ENCODE data around the gene AHSG.

Gene AHSG

DNA sequence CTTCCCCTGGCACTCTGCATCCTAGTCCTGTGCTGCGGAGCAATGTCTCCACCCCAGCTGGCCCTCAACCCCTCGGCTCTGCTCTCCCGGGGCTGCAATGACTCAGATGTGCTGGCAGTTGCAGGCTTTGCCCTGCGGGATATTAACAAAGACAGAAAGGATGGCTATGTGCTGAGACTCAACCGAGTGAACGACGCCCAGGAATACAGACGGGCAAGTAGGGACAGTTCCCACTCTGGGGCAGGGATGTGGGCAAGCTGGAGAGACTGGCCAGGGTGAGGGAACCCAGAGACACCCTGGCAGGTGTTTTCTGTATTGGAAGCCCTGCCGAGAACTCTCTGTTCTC is 27.6 kb downstream of the AHSG start:
- Histone ChIP-seq H3K4me1 (ENCODE audit: control insufficient read depth in 2 of 2, insufficient read depth in 2 of 2, low read length in 2 of 2) (peaks cover 6 to 13% of the 10 kb centered on the region in 2 donors), H3K27ac (ENCODE audit: low read depth in 2 of 2, low read length in 2 of 2) (no peak overlapping the region), H3K4me3 (ENCODE audit: low read length in 2 of 2) (no peak overlapping the region), H3K9ac (ENCODE audit: low read depth in 1 of 2, low read length in 2 of 2) (no peak overlapping the region), H3K27me3 (ENCODE audit: control insufficient read depth in 2 of 2, insufficient read depth in 2 of 2, low read length in 2 of 2) (peaks cover 0 to 3% of the 10 kb centered on the region in 2 donors), H3K9me3 (ENCODE audit: control insufficient read depth in 2 of 2, low read length in 2 of 2) (no peaks in the 10 kb centered on the region), H3K36me3 (ENCODE audit: control insufficient read depth in 2 of 2, insufficient read depth in 2 of 2, low read length in 2 of 2) (no peaks in the 10 kb centered on the region)

DNA sequence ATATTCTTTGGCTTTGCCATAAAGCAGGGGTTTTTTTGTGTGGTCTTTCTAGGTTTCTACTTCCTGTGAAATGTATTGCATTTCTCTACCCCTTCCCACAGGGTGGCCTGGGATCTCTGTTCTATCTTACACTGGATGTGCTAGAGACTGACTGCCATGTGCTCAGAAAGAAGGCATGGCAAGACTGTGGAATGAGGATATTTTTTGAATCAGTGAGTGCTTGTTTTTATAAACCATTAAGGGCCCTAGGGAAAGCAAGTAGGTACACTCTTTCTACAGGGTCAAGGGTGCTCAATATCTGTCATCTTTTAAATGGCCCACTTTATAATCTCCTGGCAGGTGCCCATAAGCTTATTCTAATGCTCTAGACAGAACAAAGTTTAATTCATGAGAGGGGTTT is 28.1 kb downstream of the AHSG start:
- H3K27ac ChIP-seq (ENCODE audit: low read depth in 2 of 2, low read length in 2 of 2): no peak overlapping the region
- no peaks in the 10 kb centered on the region for H3K9me3 ChIP-seq (ENCODE audit: control insufficient read depth in 2 of 2, low read length in 2 of 2)
- peaks cover 0 to 3% of the 10 kb centered on the region in 2 donors for H3K27me3 ChIP-seq (ENCODE audit: control insufficient read depth in 2 of 2, insufficient read depth in 2 of 2, low read length in 2 of 2)
- peaks cover 6 to 8% of the 10 kb centered on the region in 2 donors for H3K4me1 ChIP-seq (ENCODE audit: control insufficient read depth in 2 of 2, insufficient read depth in 2 of 2, low read length in 2 of 2)
- H3K9ac ChIP-seq (ENCODE audit: low read depth in 1 of 2, low read length in 2 of 2): no peak overlapping the region
- H3K36me3 ChIP-seq (ENCODE audit: control insufficient read depth in 2 of 2, insufficient read depth in 2 of 2, low read length in 2 of 2): no peaks in the 10 kb centered on the region
- no peak overlapping the region for H3K4me3 ChIP-seq (ENCODE audit: low read length in 2 of 2)

GRCh38 chr3:186642014-186642413 is 29.2 kb downstream of the AHSG start:
- Histone ChIP-seq H3K27me3 (ENCODE audit: control insufficient read depth in 2 of 2, insufficient read depth in 2 of 2, low read length in 2 of 2) (peaks cover 0 to 3% of the 10 kb centered on the region in 2 donors), H3K9ac (ENCODE audit: low read depth in 1 of 2, low read length in 2 of 2) (no peak overlapping the region), H3K9me3 (ENCODE audit: control insufficient read depth in 2 of 2, low read length in 2 of 2) (no peaks in the 10 kb centered on the region), H3K4me3 (ENCODE audit: low read length in 2 of 2) (no peak overlapping the region), H3K4me1 (ENCODE audit: control insufficient read depth in 2 of 2, insufficient read depth in 2 of 2, low read length in 2 of 2) (peaks cover 4 to 6% of the 10 kb centered on the region in 2 donors), H3K36me3 (ENCODE audit: control insufficient read depth in 2 of 2, insufficient read depth in 2 of 2, low read length in 2 of 2) (no peaks in the 10 kb centered on the region), H3K27ac (ENCODE audit: low read depth in 2 of 2, low read length in 2 of 2) (no peak overlapping the region)

- Histone ChIP-seq H3K4me1 (ENCODE audit: control insufficient read depth in 2 of 2, insufficient read depth in 2 of 2, low read length in 2 of 2) (no peaks in the 10 kb centered on the region), H3K27ac (ENCODE audit: low read depth in 2 of 2, low read length in 2 of 2) (no peak overlapping the region), H3K4me3 (ENCODE audit: low read length in 2 of 2) (no peak overlapping the region), H3K9me3 (ENCODE audit: control insufficient read depth in 2 of 2, low read length in 2 of 2) (no peaks in the 10 kb centered on the region), H3K9ac (ENCODE audit: low read depth in 1 of 2, low read length in 2 of 2) (no peak overlapping the region), H3K27me3 (ENCODE audit: control insufficient read depth in 2 of 2, insufficient read depth in 2 of 2, low read length in 2 of 2) (peaks cover 0 to 3% of the 10 kb centered on the region in 2 donors), H3K36me3 (ENCODE audit: control insufficient read depth in 2 of 2, insufficient read depth in 2 of 2, low read length in 2 of 2) (no peaks in the 10 kb centered on the region)
These were observed 30.6 kb downstream of the AHSG start for GRCh38 chr3:186643493-186643892.

GRCh38 chr3:186644683-186645082 is 31.8 kb downstream of the AHSG start:
- Histone ChIP-seq H3K36me3 (ENCODE audit: control insufficient read depth in 2 of 2, insufficient read depth in 2 of 2, low read length in 2 of 2) (no peaks in the 10 kb centered on the region), H3K27ac (ENCODE audit: low read depth in 2 of 2, low read length in 2 of 2) (no peak overlapping the region), H3K4me1 (ENCODE audit: control insufficient read depth in 2 of 2, insufficient read depth in 2 of 2, low read length in 2 of 2) (no peaks in the 10 kb centered on the region), H3K9ac (ENCODE audit: low read depth in 1 of 2, low read length in 2 of 2) (no peak overlapping the region), H3K4me3 (ENCODE audit: low read length in 2 of 2) (no peak overlapping the region), H3K27me3 (ENCODE audit: control insufficient read depth in 2 of 2, insufficient read depth in 2 of 2, low read length in 2 of 2) (peaks cover 0 to 3% of the 10 kb centered on the region in 2 donors), H3K9me3 (ENCODE audit: control insufficient read depth in 2 of 2, low read length in 2 of 2) (no peaks in the 10 kb centered on the region)

GRCh38 chr3:186646106-186646505 is 33.2 kb downstream of the AHSG start:
- no peaks in the 10 kb centered on the region for H3K36me3 ChIP-seq (ENCODE audit: control insufficient read depth in 2 of 2, insufficient read depth in 2 of 2, low read length in 2 of 2)
- H3K4me1 ChIP-seq (ENCODE audit: control insufficient read depth in 2 of 2, insufficient read depth in 2 of 2, low read length in 2 of 2): no peaks in the 10 kb centered on the region
- H3K4me3 ChIP-seq (ENCODE audit: low read length in 2 of 2): no peak overlapping the region
- no peaks in the 10 kb centered on the region for H3K9me3 ChIP-seq (ENCODE audit: control insufficient read depth in 2 of 2, low read length in 2 of 2)
- H3K27me3 ChIP-seq (ENCODE audit: control insufficient read depth in 2 of 2, insufficient read depth in 2 of 2, low read length in 2 of 2): peaks cover 0 to 4% of the 10 kb centered on the region in 2 donors
- H3K27ac ChIP-seq (ENCODE audit: low read depth in 2 of 2, low read length in 2 of 2): no peak overlapping the region
- H3K9ac ChIP-seq (ENCODE audit: low read depth in 1 of 2, low read length in 2 of 2): no peak overlapping the region

GRCh38 chr3:186646841-186647240 is 34.0 kb downstream of the AHSG start:
- Histone ChIP-seq H3K4me1 (ENCODE audit: control insufficient read depth in 2 of 2, insufficient read depth in 2 of 2, low read length in 2 of 2) (no peaks in the 10 kb centered on the region), H3K4me3 (ENCODE audit: low read length in 2 of 2) (no peak overlapping the region), H3K27ac (ENCODE audit: low read depth in 2 of 2, low read length in 2 of 2) (no peak overlapping the region), H3K27me3 (ENCODE audit: control insufficient read depth in 2 of 2, insufficient read depth in 2 of 2, low read length in 2 of 2) (peaks cover 0 to 4% of the 10 kb centered on the region in 2 donors), H3K9me3 (ENCODE audit: control insufficient read depth in 2 of 2, low read length in 2 of 2) (no peaks in the 10 kb centered on the region), H3K36me3 (ENCODE audit: control insufficient read depth in 2 of 2, insufficient read depth in 2 of 2, low read length in 2 of 2) (no peaks in the 10 kb centered on the region), H3K9ac (ENCODE audit: low read depth in 1 of 2, low read length in 2 of 2) (no peak overlapping the region)

DNA sequence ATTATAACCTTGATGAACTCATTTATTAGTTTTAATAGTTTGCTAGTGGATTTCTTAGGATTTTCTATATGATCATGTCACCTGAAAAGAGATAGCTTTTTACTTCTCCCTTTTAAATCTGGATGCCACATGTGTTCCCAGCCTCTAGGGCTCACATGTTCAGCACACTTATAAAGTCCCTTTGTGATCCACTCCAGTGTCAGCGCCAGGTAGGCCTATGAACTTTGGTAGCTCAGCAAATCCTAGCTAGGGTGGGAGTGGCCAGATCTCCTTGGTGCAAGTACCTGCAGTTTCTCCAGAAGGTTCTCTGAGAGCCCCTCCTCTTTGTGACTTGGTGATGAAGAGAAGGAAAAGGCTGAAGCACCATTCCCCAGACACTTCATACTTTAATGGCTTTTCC is 36.0 kb downstream of the AHSG start:
- Histone ChIP-seq H3K27ac (ENCODE audit: low read depth in 2 of 2, low read length in 2 of 2) (no peak overlapping the region), H3K9me3 (ENCODE audit: control insufficient read depth in 2 of 2, low read length in 2 of 2) (no peaks in the 10 kb centered on the region), H3K4me3 (ENCODE audit: low read length in 2 of 2) (no peak overlapping the region), H3K9ac (ENCODE audit: low read depth in 1 of 2, low read length in 2 of 2) (no peak overlapping the region), H3K27me3 (ENCODE audit: control insufficient read depth in 2 of 2, insufficient read depth in 2 of 2, low read length in 2 of 2) (peaks cover 0 to 4% of the 10 kb centered on the region in 2 donors), H3K4me1 (ENCODE audit: control insufficient read depth in 2 of 2, insufficient read depth in 2 of 2, low read length in 2 of 2) (no peaks in the 10 kb centered on the region), H3K36me3 (ENCODE audit: control insufficient read depth in 2 of 2, insufficient read depth in 2 of 2, low read length in 2 of 2) (no peaks in the 10 kb centered on the region)

- Histone ChIP-seq H3K9ac (ENCODE audit: low read depth in 1 of 2, low read length in 2 of 2) (no peak overlapping the region), H3K27me3 (ENCODE audit: control insufficient read depth in 2 of 2, insufficient read depth in 2 of 2, low read length in 2 of 2) (peaks cover 0 to 2% of the 10 kb centered on the region in 2 donors), H3K4me3 (ENCODE audit: low read length in 2 of 2) (no peak overlapping the region), H3K27ac (ENCODE audit: low read depth in 2 of 2, low read length in 2 of 2) (no peak overlapping the region), H3K4me1 (ENCODE audit: control insufficient read depth in 2 of 2, insufficient read depth in 2 of 2, low read length in 2 of 2) (no peaks in the 10 kb centered on the region), H3K9me3 (ENCODE audit: control insufficient read depth in 2 of 2, low read length in 2 of 2) (no peaks in the 10 kb centered on the region), H3K36me3 (ENCODE audit: control insufficient read depth in 2 of 2, insufficient read depth in 2 of 2, low read length in 2 of 2) (no peaks in the 10 kb centered on the region)
These were observed 38.9 kb downstream of the AHSG start for GRCh38 chr3:186651678-186652215.

- Histone ChIP-seq H3K4me3 (ENCODE audit: low read length in 2 of 2) (no peak overlapping the region), H3K27ac (ENCODE audit: low read depth in 2 of 2, low read length in 2 of 2) (no peak overlapping the region), H3K27me3 (ENCODE audit: control insufficient read depth in 2 of 2, insufficient read depth in 2 of 2, low read length in 2 of 2) (peaks cover 0 to 2% of the 10 kb centered on the region in 2 donors), H3K4me1 (ENCODE audit: control insufficient read depth in 2 of 2, insufficient read depth in 2 of 2, low read length in 2 of 2) (no peaks in the 10 kb centered on the region), H3K9ac (ENCODE audit: low read depth in 1 of 2, low read length in 2 of 2) (no peak overlapping the region), H3K36me3 (ENCODE audit: control insufficient read depth in 2 of 2, insufficient read depth in 2 of 2, low read length in 2 of 2) (no peaks in the 10 kb centered on the region), H3K9me3 (ENCODE audit: control insufficient read depth in 2 of 2, low read length in 2 of 2) (no peaks in the 10 kb centered on the region)
These were observed 40.3 kb downstream of the AHSG start for GRCh38 chr3:186653080-186653707.

Data from mucosa of rectum (tissue), 2 donors.